ENCODE measurements around the gene SNRNP70.

DNA sequence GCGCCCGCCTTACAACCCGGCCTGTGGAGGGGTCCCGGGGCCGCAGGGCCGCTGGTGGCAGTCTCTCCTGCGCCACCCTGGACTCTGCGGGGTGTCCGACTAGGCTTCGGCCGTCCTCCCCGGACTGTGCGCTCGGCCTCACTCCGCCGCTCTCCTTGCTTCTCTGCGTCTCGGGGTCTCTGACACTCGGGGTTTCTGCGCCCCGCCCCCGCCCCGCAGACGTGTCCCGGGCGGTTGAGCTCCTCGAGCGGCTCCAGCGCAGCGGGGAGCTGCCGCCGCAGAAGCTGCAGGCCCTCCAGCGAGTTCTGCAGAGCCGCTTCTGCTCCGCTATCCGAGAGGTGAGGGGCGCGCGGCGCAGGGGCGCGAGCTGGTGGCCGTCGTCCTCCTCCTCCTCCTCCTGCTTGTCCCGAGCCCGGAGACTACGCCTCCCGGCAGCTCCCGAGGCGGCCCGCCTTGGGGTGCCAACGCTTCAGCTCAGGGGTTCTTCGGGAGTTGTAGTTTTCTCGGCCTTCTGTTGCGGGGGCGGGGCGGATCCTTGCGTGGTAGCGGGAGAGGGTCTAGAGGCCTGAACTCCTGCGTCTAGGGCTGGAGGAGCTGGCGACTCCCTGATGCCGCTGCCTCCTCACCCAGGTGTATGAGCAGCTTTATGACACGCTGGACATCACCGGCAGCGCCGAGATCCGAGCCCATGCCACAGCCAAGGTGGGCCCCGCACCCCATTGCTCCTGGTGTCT lies 29.5 kb downstream of the SNRNP70 start:
- TF ChIP-seq CTCF (IDR thresholded peaks at IDR 0.05; ENCODE audit: low read depth, low read length): no peak
- TF ChIP-seq EZH2phosphoT487 (IDR thresholded peaks at IDR 0.05; ENCODE audit: low read depth): no peak
